GM19351 (cell line): ENCODE results near the gene DBH.

Experiments
- ATAC-seq: cut with Tn5 transposase; IDR thresholded peaks from one replicate; pipeline ENCODE4 v1.9.1; 2021; ENCODE audit warnings: mild to moderate bottlenecking, moderate library complexity; ENCODE audit not compliant: unreplicated experiment

DBH gene

GRCh38 chr9:133681658-133682306 lies 45.6 kb downstream of the DBH start:
- no peak for ATAC-seq

DNA sequence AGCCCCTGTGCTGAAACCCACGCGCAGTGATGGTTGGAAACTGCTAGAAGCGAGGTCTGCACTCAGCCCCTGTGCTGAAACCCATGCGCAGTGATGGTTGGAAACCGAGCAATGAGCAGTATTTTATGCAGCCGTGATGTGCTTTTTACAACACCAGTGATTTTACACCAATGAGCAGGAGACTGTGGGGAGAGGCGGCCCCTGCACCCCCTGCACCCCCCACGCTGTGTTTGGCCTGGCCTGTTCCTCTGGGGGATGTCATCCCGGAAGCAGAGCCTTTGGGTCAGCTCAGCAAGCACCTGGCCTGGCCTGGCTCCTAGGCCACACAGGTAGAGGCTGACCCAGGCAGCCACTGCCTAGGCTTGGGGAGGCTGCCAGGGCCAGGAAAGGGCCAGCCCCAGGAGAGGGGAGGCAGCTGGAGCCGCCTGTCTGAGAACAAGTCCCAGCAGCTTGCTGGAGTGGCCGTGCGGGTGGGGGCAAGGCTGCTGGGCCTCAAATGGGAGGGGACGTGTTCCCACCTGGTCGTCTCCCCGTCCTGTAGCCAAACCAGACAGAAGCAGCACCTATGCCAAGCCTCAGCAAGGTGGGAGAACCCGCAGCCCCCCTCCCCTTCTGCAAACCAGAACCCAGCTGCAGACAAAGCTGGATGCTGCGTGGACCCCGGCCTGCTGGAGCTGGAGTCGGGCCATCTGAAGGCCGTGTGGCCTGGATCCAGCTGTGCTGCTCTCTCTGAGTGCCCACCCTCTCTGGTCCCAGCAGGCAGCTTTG lies 46.8 kb downstream of the DBH start:
- no peak for ATAC-seq

DNA sequence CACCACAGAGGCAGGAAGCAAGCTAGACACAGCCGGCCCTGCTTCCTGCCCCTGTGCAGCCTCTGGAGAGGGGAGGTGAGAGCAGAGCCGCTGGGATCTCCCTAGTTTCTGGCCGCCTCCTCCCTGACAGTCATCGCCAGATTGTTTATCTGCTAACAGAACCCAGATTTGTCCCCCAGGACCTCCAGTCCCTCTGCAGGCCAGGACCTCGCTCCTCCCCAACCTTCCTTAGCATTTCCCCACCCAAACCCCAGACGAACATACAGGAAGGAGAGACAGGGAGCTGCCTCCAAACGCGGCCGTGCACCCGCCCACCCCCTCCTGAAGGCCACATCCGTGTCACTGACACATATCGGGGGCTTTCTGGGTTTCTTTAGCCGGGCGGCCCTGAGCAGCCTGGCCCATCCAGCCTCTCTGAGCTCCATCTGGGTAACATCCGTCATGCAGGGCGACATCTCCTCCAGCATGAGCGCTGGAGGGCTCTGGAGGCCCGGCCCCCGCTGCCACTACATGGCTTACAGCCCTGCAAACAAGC lies 47.5 kb downstream of the DBH start:
- no peak for ATAC-seq

DNA sequence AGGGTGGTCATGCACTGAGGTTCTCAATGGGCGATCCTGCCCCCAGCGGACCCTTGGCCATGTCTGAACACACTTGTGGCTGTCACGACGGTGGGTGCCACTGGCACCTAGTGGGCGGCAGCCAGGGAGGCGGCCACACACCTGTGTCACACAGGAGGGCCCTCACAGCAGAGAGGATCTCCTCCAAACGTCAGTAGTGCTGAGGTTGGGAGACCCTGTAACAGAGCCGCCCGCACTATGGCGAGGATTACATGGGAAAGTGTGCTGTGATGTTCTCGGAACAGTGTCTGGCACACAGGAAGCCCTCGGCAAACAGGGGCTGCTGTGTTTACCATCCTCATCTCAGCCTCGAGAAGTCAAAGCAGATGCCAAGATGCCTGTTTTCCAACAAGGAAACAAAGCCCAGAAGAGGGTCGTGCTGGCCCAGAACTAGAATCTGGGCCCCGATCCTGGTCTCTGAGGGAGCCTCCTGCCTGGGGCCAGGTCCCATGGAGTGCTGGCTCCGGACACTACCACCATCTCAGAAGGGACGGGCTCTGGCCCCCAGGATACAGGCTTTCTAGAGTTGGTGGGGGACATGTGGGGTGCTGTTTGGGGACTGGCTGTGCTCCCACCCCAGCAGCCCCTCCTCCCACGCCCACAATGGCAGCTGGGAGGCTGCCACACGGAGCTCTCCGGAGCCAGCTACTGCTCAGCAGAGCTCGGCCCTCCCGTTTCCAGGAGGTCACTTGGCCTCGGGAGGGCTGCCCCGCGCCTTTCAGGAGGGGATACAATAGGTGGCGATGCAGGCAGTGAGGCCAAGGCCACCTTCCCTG lies 48.2 kb downstream of the DBH start:
- no peak for ATAC-seq

- no peak for ATAC-seq
These were observed 48.8 kb downstream of the DBH start for GRCh38 chr9:133684936-133685361.

- no peak for ATAC-seq
These were observed 49.8 kb downstream of the DBH start for GRCh38 chr9:133685653-133686609.

DNA sequence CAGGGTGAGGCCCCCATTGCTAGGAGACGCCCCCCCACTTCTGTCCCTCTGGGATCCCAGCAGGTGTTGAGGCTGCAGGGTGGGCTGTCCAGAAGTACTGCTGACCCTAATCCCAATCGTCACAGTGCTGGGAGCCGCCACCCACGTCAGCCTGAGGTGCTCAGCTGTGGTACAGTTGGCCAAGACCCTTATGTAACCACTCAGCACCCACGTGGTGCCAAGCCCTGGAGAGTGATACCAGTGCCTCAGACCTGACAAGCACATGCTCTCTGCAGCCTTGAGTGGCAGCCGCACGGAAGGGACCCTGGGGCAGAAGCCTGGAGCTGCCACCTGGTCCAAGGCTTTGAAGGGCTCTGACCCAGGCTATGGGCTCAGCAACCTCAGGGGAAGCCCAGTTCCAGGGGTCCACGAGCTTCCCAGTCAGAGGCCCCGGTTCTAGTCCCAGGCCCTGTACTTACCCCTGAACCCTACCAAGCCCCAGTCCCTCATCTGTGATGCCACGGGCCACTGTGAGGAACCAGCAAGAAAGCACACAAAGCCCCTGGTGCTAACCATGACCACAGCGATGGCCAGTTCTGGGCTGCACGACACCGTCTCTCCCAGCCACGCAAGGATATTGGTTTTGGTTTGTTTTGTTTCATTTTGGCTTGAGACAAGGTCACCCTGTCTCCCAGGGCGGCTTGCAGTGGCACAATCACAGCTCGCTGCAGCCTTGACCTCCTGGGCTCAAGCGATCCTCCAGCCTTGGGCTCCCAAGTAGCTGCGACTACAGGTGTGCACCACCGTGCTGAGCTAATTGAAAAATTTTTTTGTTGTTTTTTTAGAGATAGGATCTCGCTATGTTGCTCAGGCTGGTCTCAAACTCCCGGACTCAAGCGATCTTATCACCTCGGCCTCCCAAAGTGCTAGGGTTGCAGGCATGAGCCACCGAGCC lies 50.7 kb downstream of the DBH start:
- no peak for ATAC-seq

DNA sequence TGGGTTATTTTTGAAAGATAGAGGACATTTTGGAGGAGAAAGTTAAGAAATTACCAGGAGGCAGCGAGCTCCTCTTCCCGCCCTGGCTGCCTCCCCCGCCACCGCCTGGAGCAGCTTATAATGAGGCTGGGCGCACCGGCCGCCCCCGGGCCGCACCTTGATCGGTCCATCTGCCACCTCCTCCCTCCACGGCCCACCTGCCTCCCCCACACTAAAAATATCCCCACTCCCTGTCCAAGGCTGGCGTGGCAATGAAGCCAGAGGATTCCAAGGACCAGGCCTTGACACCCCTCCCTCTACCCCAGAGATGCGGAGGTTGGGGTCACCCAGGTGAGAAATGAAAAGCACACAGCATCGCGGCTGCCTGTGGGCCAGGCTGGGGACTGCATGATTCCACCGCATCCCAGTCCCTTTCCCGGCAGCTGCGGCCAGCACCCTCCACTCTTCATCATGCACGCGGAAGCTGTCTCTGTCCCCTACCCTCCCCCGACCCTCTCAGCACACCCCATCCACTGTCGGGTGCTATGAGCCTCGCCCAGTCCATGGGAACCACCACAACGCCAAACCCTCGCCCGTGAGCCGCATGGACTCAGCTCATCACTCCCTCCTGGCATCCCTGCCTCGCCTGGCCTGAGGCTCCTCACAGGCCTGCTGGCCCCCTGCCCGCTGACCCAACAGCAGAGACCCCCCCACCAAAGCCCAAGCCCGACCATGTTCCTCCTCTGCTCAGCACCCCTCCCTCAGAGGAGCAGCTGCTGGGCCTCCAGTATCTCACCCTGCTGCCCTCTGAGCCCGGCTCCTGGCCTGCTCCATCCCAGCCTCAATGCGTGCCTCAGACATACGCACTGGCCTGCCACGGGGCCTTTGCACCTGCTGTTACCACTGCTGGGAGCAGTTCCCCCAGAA lies 51.9 kb downstream of the DBH start:
- ATAC-seq = no peak

DNA sequence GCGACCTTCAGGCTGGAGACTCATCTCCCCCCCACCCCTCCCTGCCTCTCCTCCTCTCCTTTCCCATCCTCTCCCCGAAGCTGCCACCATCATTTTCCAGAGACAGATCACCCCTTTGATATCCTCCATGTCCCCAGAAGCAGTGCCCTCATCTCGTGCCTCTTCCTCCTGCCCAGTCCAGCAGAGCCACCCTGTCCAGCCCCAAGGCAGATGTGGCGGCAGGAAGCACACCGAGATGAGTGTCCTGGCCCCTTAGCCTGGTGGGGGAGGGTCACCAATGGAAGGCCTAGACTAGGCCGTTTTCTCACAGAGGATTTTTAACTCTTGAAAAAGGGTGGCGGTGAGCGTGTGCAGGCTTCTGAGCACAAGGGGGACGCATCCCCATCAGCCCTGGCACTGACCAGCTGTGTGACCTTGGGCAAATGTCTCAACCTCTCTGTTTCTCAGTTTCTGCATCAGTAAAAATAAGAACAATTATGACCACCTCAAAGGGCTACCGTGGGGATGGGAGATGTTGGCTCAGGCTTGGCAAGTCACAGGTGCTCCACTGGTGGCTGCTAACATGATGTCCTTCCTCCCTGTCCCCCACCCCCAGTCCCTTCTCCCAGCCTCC lies 53.1 kb downstream of the DBH start:
- no peak for ATAC-seq

DNA sequence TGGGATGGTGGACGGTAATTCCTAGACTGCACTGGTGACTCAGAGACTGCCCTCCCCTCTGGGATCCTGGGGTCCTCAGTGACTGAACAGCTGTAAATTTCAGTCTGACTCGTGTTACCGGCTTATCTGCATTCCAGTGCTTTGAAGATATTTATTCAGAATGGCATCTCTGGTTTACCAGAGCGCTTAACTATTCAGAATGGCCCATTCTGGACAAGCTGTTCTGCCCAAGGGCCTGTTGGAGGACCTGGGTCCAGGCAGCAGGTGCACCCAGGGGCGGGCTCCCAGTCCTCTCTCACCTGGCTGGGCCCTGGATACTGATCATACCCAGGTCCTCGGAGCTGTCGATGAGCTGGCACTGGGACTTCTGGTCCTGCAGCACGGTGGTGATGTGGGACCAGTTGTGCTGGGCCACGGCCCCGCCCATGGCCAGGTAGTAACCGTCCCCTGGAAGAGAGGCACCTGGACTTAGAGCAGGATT lies 54.0 kb downstream of the DBH start:
- ATAC-seq = no peak

- no peak for ATAC-seq
These were observed 55.0 kb downstream of the DBH start for GRCh38 chr9:133691191-133691590.

GRCh38 chr9:133691626-133692363 lies 55.6 kb downstream of the DBH start:
- ATAC-seq = no peak

GRCh38 chr9:133692364-133692985 lies 56.3 kb downstream of the DBH start:
- ATAC-seq = no peak

- ATAC-seq = no peak
These were observed 57.0 kb downstream of the DBH start for GRCh38 chr9:133693116-133693515.

DNA sequence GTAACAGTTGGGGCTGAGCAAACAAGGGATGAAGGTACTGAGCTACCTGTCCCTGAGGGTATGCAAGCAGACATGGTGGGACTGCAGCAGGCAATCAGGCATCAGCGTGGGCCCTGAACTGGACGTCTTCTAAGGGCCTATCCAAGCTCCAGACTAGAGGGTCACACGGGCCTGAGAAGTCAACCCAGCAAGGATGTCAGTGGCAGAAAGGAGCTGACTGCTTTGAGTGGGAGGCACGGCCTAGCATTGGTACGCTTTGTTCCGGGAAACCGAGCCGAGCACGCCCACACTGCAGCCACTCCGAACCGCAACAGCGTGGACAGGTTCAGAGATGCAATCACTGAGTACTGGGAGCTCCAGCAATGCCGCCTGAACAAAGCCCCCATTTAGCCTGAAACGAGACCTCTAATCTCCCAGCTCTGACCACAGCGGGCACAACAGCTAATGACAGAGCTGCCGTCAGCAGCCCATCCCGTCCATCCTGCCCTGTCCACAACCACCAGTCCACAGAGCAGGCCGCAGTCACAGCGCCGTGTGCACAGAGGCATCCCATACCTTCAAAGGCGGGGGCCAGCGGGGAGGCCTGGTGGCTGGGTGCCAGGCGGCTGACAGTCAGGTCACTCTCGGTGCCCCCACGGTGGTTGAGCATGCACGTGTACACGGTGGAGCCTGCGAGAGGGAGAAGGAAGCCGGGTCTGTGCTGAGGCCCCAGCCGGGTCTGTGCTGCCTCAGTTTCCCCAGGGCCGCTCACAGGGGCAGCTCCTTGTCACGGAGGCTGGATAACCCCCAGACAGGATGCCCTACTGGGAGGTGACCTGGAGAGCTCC lies 57.8 kb downstream of the DBH start:
- ATAC-seq = no peak

DNA sequence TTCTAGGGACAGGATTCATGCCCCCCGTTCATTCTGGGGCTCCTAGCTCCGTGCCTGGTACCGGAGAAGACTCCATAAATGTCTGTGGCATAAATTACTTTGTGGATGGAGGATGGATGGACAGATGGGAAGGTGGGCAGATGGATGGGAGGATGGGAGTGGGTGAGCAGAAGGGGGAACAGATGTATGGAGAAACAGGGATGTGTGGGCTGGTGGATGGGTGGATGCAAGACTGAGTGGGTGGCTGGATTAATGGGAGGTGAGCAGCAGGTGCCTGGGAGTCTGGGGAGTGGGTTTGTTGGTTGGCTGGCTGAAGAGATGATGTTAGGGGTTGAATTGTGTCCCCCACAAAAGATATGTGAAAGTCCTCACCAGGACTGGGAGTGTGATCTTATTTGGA lies 58.5 kb downstream of the DBH start:
- ATAC-seq = no peak
